Measurements from ENCODE around the gene ZNF782.

GRCh38 chr9:96859461-96860198 is 5.3 kb upstream of the ZNF782 start:
- TF ChIP-seq POLR2A (IDR thresholded peaks at IDR 0.05) (no peak), EP300 (IDR thresholded peaks at IDR 0.05) (no peak)
